CD4-positive, alpha-beta T cell treated with Interferon gamma for 1 hour (primary cell): Measurements from ENCODE around the gene SORL1.

Source experiments
- DNase-seq: peaks from one replicate; pipeline ENCODE4 v3.0.0-alpha.2; 2020

SORL1 gene

GRCh38 chr11:121538054-121538453 lies 85.9 kb downstream of the SORL1 start:
- DNase-seq, result no peak

- DNase-seq, result no peak
Observed at GRCh38 chr11:121539000-121539399, 86.9 kb downstream of the SORL1 start.

GRCh38 chr11:121540627-121541026 lies 88.5 kb downstream of the SORL1 start:
- no peak for DNase-seq

- no peak for DNase-seq
Observed at GRCh38 chr11:121543836-121544380, 91.8 kb downstream of the SORL1 start.

GRCh38 chr11:121544956-121545355 lies 92.8 kb downstream of the SORL1 start:
- DNase-seq, result no peak

GRCh38 chr11:121547574-121547973 lies 95.5 kb downstream of the SORL1 start:
- no peak for DNase-seq

GRCh38 chr11:121550247-121551030 lies 98.3 kb downstream of the SORL1 start:
- DNase-seq, result no peak

- DNase-seq, result no peak
Observed at GRCh38 chr11:121551463-121551862, 99.3 kb downstream of the SORL1 start.

GRCh38 chr11:121552154-121552553 lies 100.0 kb downstream of the SORL1 start:
- no peak for DNase-seq

GRCh38 chr11:121552644-121553043 lies 100.5 kb downstream of the SORL1 start:
- DNase-seq, result no peak

GRCh38 chr11:121553389-121553788 lies 101.3 kb downstream of the SORL1 start:
- no peak for DNase-seq

GRCh38 chr11:121553806-121554205 lies 101.7 kb downstream of the SORL1 start:
- DNase-seq, result no peak

GRCh38 chr11:121554552-121554951 lies 102.4 kb downstream of the SORL1 start:
- no peak for DNase-seq

GRCh38 chr11:121555121-121555520 lies 103.0 kb downstream of the SORL1 start:
- no peak for DNase-seq

- no peak for DNase-seq
Observed at GRCh38 chr11:121556937-121557336, 104.8 kb downstream of the SORL1 start.

- no peak for DNase-seq
Observed at GRCh38 chr11:121557348-121557747, 105.2 kb downstream of the SORL1 start.

- no peak for DNase-seq
Observed at GRCh38 chr11:121559606-121560200, 107.6 kb downstream of the SORL1 start.

GRCh38 chr11:121560236-121560635 lies 108.1 kb downstream of the SORL1 start:
- no peak for DNase-seq

- DNase-seq, result no peak
Observed at GRCh38 chr11:121561240-121561639, 109.1 kb downstream of the SORL1 start.

GRCh38 chr11:121561716-121562115 lies 109.6 kb downstream of the SORL1 start:
- DNase-seq, result no peak

- no peak for DNase-seq
Observed at GRCh38 chr11:121563003-121563402, 110.9 kb downstream of the SORL1 start.

GRCh38 chr11:121563900-121564822 lies 112.0 kb downstream of the SORL1 start:
- DNase-seq, result no peak
